ENCODE results near the gene QSER1. TPM values are rescaled to one million over a fixed set of nuclear protein-coding genes. Genes with fewer than 3 reads are reported as not detected.
"Not testable (repeated sequence)": the region's sequence is repeated elsewhere in the genome, so short reads cannot be mapped to it uniquely, and the experiment has no call there.

The QSER1 gene
- polyA plus RNA-seq, 3 donors from 2014 or later, result 0.89 to 1.3 TPM; not detected in 1

- Mint-ChIP-seq H3K9me3 (no peaks in the 10 kb centered on the region), H3K27me3 (ENCODE audit: low read depth in 3 of 3) (no peaks in the 10 kb centered on the region), H3K4me1 (peaks cover 19 to 38% of the 10 kb centered on the region in 2 donors)
These were observed 28.0 kb downstream of the QSER1 start for GRCh38 chr11:32920570-32920969.

GRCh38 chr11:32921204-32921603, 28.6 kb downstream of the QSER1 start:
- Mint-ChIP-seq H3K27me3 (ENCODE audit: low read depth in 3 of 3) (no peaks in the 10 kb centered on the region), H3K27ac (no peak overlapping the region), H3K4me3 (no peak overlapping the region), H3K9me3 (no peaks in the 10 kb centered on the region), H3K36me3 (no peaks in the 10 kb centered on the region), H3K4me1 (peaks cover 19 to 38% of the 10 kb centered on the region in 2 donors)
- no peak for DNase-seq

More at GRCh38 chr11:32920570-32920969, 28.0 kb downstream of the QSER1 start:
- DNase-seq, result no peak
- Mint-ChIP-seq H3K27ac (no peak overlapping the region), H3K4me3 (no peak overlapping the region), H3K36me3 (no peaks in the 10 kb centered on the region)

- H3K27ac Mint-ChIP-seq, result no peak overlapping the region
- no peaks in the 10 kb centered on the region for H3K27me3 Mint-ChIP-seq (ENCODE audit: low read depth in 3 of 3)
- no peak for DNase-seq
- H3K4me3 Mint-ChIP-seq, result no peak overlapping the region
- H3K9me3 Mint-ChIP-seq, result no peaks in the 10 kb centered on the region
- peaks cover 32 to 49% (median 36%) of the 10 kb centered on the region in 3 donors for H3K36me3 Mint-ChIP-seq
- H3K4me1 Mint-ChIP-seq, result no peaks in the 10 kb centered on the region
These were observed 39.0 kb downstream of the QSER1 start for GRCh38 chr11:32931606-32932005.

GRCh38 chr11:32932196-32932595, 39.6 kb downstream of the QSER1 start:
- Mint-ChIP-seq H3K4me1 (no peaks in the 10 kb centered on the region), H3K9me3 (no peaks in the 10 kb centered on the region)

GRCh38 chr11:32935462-32936029, 42.9 kb downstream of the QSER1 start:
- no peak overlapping the region for H3K27ac Mint-ChIP-seq
- no peaks in the 10 kb centered on the region for H3K9me3 Mint-ChIP-seq

More at GRCh38 chr11:32932196-32932595, 39.6 kb downstream of the QSER1 start:
- Mint-ChIP-seq H3K4me3 (no peak overlapping the region), H3K27ac (no peak overlapping the region), H3K36me3 (peaks cover 35 to 55% (median 40%) of the 10 kb centered on the region in 3 donors), H3K27me3 (ENCODE audit: low read depth in 3 of 3) (no peaks in the 10 kb centered on the region)
- DNase-seq, result no peak

GRCh38 chr11:32936178-32936577, 43.6 kb downstream of the QSER1 start:
- H3K36me3 Mint-ChIP-seq, result peaks cover 40 to 50% (median 49%) of the 10 kb centered on the region in 3 donors
- not testable (repeated sequence) for H3K27ac Mint-ChIP-seq; H3K4me3 Mint-ChIP-seq; H3K9me3 Mint-ChIP-seq; DNase-seq; H3K27me3 Mint-ChIP-seq (ENCODE audit: low read depth in 3 of 3)
- peaks cover 16 to 26% of the 10 kb centered on the region in 2 donors for H3K4me1 Mint-ChIP-seq

More at GRCh38 chr11:32935462-32936029, 42.9 kb downstream of the QSER1 start:
- Mint-ChIP-seq H3K27me3 (ENCODE audit: low read depth in 3 of 3) (no peaks in the 10 kb centered on the region), H3K4me3 (no peak overlapping the region), H3K36me3 (peaks cover 40 to 50% (median 47%) of the 10 kb centered on the region in 3 donors), H3K4me1 (peaks cover 12 to 20% of the 10 kb centered on the region in 2 donors)
- no peak for DNase-seq

- not testable (repeated sequence) for H3K9me3 Mint-ChIP-seq; H3K27me3 Mint-ChIP-seq (ENCODE audit: low read depth in 3 of 3); DNase-seq; H3K27ac Mint-ChIP-seq; H3K4me3 Mint-ChIP-seq
- peaks cover 32 to 42% (median 42%) of the 10 kb centered on the region in 3 donors for H3K36me3 Mint-ChIP-seq
- H3K4me1 Mint-ChIP-seq, result peaks cover 16 to 26% of the 10 kb centered on the region in 2 donors
These were observed 44.7 kb downstream of the QSER1 start for GRCh38 chr11:32937283-32937682.

GRCh38 chr11:32939046-32939445, 46.4 kb downstream of the QSER1 start:
- H3K36me3 Mint-ChIP-seq, result peaks cover 15 to 26% (median 25%) of the 10 kb centered on the region in 3 donors
- H3K4me3 Mint-ChIP-seq, result peak overlapping the region in 3 of 5 donors; percentile 7 to 17 (median 12)
- DNase-seq, result peak in 2 of 3 donors; percentile 3
- H3K27me3 Mint-ChIP-seq (ENCODE audit: low read depth in 3 of 3), result peaks cover 0 to 3% (median 0%) of the 10 kb centered on the region in 3 donors
- H3K27ac Mint-ChIP-seq, result peak overlapping the region in 5 of 6 donors; percentile 1 to 77 (median 61)
- H3K4me1 Mint-ChIP-seq, result peaks cover 16 to 26% of the 10 kb centered on the region in 2 donors
- no peaks in the 10 kb centered on the region for H3K9me3 Mint-ChIP-seq

DNA sequence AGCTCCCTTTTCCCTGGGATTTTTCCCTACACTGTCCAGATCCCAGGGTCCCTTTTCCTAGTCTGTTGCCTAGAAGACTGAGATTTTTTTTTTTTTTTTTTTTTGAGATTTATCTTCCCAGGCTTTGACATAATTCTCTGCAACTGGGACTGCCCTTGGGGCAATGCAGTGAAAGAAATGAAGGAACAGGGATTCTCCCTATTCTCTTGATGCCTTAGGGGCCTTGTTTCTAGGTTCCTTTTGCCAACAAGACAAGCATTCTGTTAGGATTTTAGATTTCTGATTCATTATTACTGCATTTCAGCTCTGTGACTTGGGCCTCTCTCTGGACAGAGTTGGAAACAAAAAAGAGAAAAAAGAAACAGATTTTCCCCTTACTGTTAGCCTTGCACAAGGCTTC, 47.3 kb downstream of the QSER1 start:
- Mint-ChIP-seq H3K9me3 (no peaks in the 10 kb centered on the region), H3K4me1 (peaks cover 16 to 26% of the 10 kb centered on the region in 2 donors), H3K27me3 (ENCODE audit: low read depth in 3 of 3) (peaks cover 0 to 3% (median 0%) of the 10 kb centered on the region in 3 donors), H3K27ac (peak overlapping the region in 2 of 6 donors; percentile 12 to 24), H3K36me3 (peaks cover 9 to 19% (median 19%) of the 10 kb centered on the region in 3 donors), H3K4me3 (no peak overlapping the region)
- DNase-seq, result no peak

GRCh38 chr11:32940865-32941264, 48.3 kb downstream of the QSER1 start:
- H3K27me3 Mint-ChIP-seq (ENCODE audit: low read depth in 3 of 3), result peaks cover 0 to 3% (median 0%) of the 10 kb centered on the region in 3 donors
- H3K27ac Mint-ChIP-seq, result peak overlapping the region in 3 of 6 donors; percentile 24 to 67 (median 28)
- no peak for DNase-seq

DNA sequence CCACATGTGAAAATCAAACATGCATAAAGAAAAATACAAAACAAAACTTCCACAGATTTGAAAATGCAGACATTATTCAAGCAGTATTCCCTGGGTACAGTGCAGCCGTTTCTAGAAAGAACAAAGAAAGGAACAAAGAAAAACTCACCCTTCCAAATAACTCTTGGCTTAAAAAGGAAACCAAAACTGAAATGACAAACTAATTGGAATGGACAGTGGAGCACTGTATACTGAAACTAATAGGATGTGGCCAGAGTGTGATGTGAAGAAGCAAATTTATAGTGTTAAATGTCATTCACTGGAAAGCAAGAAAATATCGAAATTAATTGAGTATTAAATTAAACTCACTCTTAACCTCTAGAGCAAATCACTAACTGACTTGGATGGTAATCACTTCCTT, 55.4 kb downstream of the QSER1 start:
- H3K27me3 Mint-ChIP-seq (ENCODE audit: low read depth in 3 of 3), result no peaks in the 10 kb centered on the region
- no peaks in the 10 kb centered on the region for H3K4me1 Mint-ChIP-seq
- peaks cover 12 to 19% (median 17%) of the 10 kb centered on the region in 3 donors for H3K36me3 Mint-ChIP-seq
- H3K9me3 Mint-ChIP-seq, result peaks cover 0 to 13% (median 8%) of the 10 kb centered on the region in 6 donors
- H3K4me3 Mint-ChIP-seq, result no peak overlapping the region
- DNase-seq, result no peak
- H3K27ac Mint-ChIP-seq, result no peak overlapping the region

More at GRCh38 chr11:32940865-32941264, 48.3 kb downstream of the QSER1 start:
- Mint-ChIP-seq H3K9me3 (peaks cover 0 to 2% (median 0%) of the 10 kb centered on the region in 6 donors), H3K4me1 (peaks cover 16 to 26% of the 10 kb centered on the region in 2 donors), H3K4me3 (peak overlapping the region in 2 of 5 donors; percentile 3 to 4), H3K36me3 (peaks cover 9 to 17% (median 15%) of the 10 kb centered on the region in 3 donors)

DNA sequence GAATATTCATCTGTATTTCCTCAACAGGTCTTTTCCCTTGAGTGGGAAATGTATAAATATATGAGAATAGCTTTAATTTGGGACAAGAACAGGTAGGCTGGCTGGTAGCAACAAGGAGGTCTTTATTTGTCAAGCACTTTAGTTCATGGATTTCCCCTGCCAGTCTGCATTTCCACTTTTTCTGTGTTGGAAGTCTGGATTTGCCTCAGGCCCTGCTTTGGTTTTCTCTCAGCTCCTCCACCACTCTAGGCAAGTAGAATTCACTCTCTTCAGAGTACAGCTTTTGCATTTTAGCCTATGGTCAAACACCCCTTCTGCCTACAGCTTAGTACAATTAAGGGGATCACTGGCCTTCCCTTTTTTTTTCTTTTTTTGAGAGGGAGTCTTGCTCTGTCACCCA, 57.1 kb downstream of the QSER1 start:
- Mint-ChIP-seq H3K27me3 (ENCODE audit: low read depth in 3 of 3) (no peaks in the 10 kb centered on the region), H3K4me3 (no peak overlapping the region), H3K9me3 (peaks cover 0 to 13% (median 8%) of the 10 kb centered on the region in 6 donors), H3K36me3 (peaks cover 16 to 23% (median 19%) of the 10 kb centered on the region in 3 donors), H3K27ac (no peak overlapping the region), H3K4me1 (no peaks in the 10 kb centered on the region)
- no peak for DNase-seq

DNA sequence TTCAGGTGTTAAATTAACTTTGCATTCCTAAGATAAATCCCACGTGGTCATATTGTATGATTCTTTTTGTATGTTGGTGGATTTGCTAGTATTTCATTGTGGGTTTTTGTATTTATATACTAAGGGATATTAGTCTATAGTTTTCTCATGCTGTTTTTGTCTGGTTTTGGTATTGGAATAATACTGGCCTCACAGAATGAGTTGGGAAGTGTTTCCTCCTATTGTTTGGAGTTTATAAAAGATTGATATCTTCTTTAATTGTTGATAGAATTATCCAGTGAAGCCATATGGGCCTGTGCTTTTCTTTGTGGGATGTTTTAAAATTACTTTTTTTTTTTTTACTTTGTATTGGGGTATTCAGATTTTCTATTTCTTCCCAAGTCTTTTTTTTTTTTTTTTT, 59.8 kb downstream of the QSER1 start:
- Mint-ChIP-seq H3K27me3 (ENCODE audit: low read depth in 3 of 3) (no peaks in the 10 kb centered on the region), H3K36me3 (peaks cover 18 to 25% (median 19%) of the 10 kb centered on the region in 3 donors), H3K4me1 (no peaks in the 10 kb centered on the region), H3K27ac (no peak overlapping the region), H3K9me3 (peaks cover 0 to 9% (median 6%) of the 10 kb centered on the region in 6 donors), H3K4me3 (no peak overlapping the region)
- no peak for DNase-seq

DNA sequence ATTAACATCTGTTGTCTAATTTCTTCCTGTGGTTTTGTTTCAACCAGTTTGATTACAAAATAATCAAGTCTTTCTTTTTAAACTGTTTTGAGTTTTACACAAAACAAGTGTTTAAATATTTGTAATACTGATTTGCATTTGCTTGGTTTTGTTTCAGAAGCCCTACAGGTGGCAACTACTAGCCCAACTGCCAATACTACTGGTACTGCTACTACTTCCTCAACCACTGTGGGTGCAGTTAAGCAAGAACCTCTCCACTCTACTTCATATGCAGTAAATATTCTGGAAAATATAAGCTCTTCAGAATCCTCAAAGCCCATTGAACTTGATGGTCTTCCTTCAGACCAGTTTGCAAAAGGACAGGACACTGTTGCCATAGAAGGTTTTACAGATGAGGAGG, 61.1 kb downstream of the QSER1 start:
- Mint-ChIP-seq H3K36me3 (peaks cover 8 to 15% (median 9%) of the 10 kb centered on the region in 3 donors), H3K27me3 (ENCODE audit: low read depth in 3 of 3) (no peaks in the 10 kb centered on the region), H3K4me1 (no peaks in the 10 kb centered on the region), H3K4me3 (no peak overlapping the region), H3K27ac (no peak overlapping the region), H3K9me3 (no peaks in the 10 kb centered on the region)
- no peak for DNase-seq

Data from immature natural killer cell (primary cell).